Nephron (organoid): ENCODE results near the gene BRPF3.
"Not testable (repeated sequence)": the region's sequence is repeated elsewhere in the genome, so short reads cannot be mapped to it uniquely, and the experiment has no call there.

Experiments used
- H3K27ac Mint-ChIP-seq, 3 experiments: 2 replicates each; pipeline ENCODE4 v1.8.0; 2020; ENCODE audit warnings: mixed read lengths in 3 of 3, mild to moderate bottlenecking in 2 of 3, moderate library complexity in 1 of 3
- H3K27me3 Mint-ChIP-seq: 2 replicates; pipeline ENCODE4 v1.8.0; 2021; ENCODE audit warnings: low read depth, mild to moderate bottlenecking, moderate library complexity, mixed read lengths
- H3K36me3 Mint-ChIP-seq: 2 replicates; pipeline ENCODE4 v1.8.0; 2020; ENCODE audit warnings: low read depth, mixed read lengths
- H3K4me1 Mint-ChIP-seq: 2 replicates; pipeline ENCODE4 v1.8.0; 2020; ENCODE audit warnings: mixed read lengths
- H3K4me3 Mint-ChIP-seq, 3 experiments: 2 replicates each; pipeline ENCODE4 v1.8.0; 2020; ENCODE audit warnings: mild to moderate bottlenecking in 3 of 3, mixed read lengths in 3 of 3, moderate library complexity in 2 of 3
- H3K9me3 Mint-ChIP-seq: 2 replicates; pipeline ENCODE4 v1.8.0; 2020; ENCODE audit warnings: mixed read lengths
- CTCF ChIP-seq, 3 experiments: fragments of 200-600 bp; sonication (generic); IDR thresholded peaks; one replicate each; pipeline ENCODE4 v1.5.0; 2021; ENCODE audit warnings: antibody characterized with exemption in 3 of 3; ENCODE audit not compliant: unreplicated experiment in 3 of 3

Gene BRPF3

GRCh38 chr6:36210886-36211595 is 14.5 kb downstream of the BRPF3 start:
- H3K27me3 Mint-ChIP-seq, result no peaks in the 10 kb centered on the region
- no peak overlapping the region for H3K4me3 Mint-ChIP-seq
- H3K4me1 Mint-ChIP-seq, result no peaks in the 10 kb centered on the region
- TF ChIP-seq CTCF (IDR thresholded peaks at IDR 0.05; ENCODE audit: unreplicated experiment in 3 of 3), result no peak
- H3K9me3 Mint-ChIP-seq, result no peaks in the 10 kb centered on the region
- H3K27ac Mint-ChIP-seq, result no peak overlapping the region
- peaks cover 89% of the 10 kb centered on the region for H3K36me3 Mint-ChIP-seq

GRCh38 chr6:36216559-36216958 is 20.0 kb downstream of the BRPF3 start:
- H3K9me3 Mint-ChIP-seq, result no peaks in the 10 kb centered on the region
- TF ChIP-seq CTCF (IDR thresholded peaks at IDR 0.05; ENCODE audit: unreplicated experiment in 3 of 3), result no peak

DNA sequence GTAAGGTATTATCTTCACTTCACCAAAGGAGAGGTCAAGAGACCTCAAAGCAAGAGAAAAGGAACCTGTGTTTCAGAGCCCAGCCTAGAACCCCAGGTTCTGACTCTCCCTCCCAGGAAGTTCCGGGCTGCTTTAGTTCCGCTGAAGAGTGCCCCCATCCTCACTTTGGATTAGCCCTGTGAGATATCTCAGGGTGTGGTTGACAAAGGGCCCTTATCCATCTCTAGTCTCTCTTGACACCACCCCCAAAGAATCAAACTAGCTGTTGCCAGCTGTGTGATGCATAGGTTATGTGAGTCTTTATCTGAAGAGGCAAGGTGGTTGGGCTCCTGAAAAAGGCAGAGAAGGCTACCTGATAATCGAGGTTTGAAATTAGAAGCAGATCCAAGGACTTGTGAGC is 20.6 kb downstream of the BRPF3 start:
- Mint-ChIP-seq H3K9me3 (no peaks in the 10 kb centered on the region), H3K27me3 (no peaks in the 10 kb centered on the region), H3K4me1 (no peaks in the 10 kb centered on the region), H3K27ac (no peak overlapping the region), H3K36me3 (peaks cover 77% of the 10 kb centered on the region), H3K4me3 (no peak overlapping the region)
- TF ChIP-seq CTCF (IDR thresholded peaks at IDR 0.05; ENCODE audit: unreplicated experiment in 3 of 3), result no peak

More at GRCh38 chr6:36216559-36216958, 20.0 kb downstream of the BRPF3 start:
- Mint-ChIP-seq H3K4me1 (no peaks in the 10 kb centered on the region), H3K27ac (no peak overlapping the region), H3K27me3 (no peaks in the 10 kb centered on the region), H3K36me3 (peaks cover 80% of the 10 kb centered on the region), H3K4me3 (no peak overlapping the region)

- H3K9me3 Mint-ChIP-seq, result no peaks in the 10 kb centered on the region
- H3K27ac Mint-ChIP-seq, result no peak overlapping the region
- H3K4me3 Mint-ChIP-seq, result no peak overlapping the region
- H3K27me3 Mint-ChIP-seq, result no peaks in the 10 kb centered on the region
- peaks cover 80% of the 10 kb centered on the region for H3K36me3 Mint-ChIP-seq
- no peaks in the 10 kb centered on the region for H3K4me1 Mint-ChIP-seq
- no peak for TF ChIP-seq CTCF (IDR thresholded peaks at IDR 0.05; ENCODE audit: unreplicated experiment in 3 of 3)
These were observed 21.4 kb downstream of the BRPF3 start for GRCh38 chr6:36217946-36218345.

DNA sequence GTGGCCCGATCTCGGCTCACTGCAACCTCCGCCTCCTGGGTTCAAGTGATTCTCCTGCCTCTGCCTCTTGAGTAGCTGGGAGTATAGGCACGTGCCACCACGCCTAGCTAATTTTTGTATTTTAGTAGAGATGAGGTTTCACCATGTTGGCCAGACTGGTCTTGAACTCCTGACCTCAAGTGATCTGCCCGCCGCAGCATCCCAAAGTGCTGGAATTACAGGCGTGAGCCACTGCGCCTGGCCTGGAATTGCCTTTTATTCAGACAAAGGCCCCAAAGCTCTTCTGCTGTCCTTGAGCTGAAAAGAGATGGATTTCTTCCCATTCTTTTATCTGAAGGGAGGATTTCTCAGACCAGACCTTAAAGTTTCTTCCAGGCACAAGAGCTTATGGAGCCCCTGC is 22.0 kb downstream of the BRPF3 start:
- H3K36me3 Mint-ChIP-seq, result peaks cover 80% of the 10 kb centered on the region
- not testable (repeated sequence) for H3K4me1 Mint-ChIP-seq, H3K9me3 Mint-ChIP-seq, H3K27me3 Mint-ChIP-seq, H3K27ac Mint-ChIP-seq, H3K4me3 Mint-ChIP-seq

- no peak for TF ChIP-seq CTCF (IDR thresholded peaks at IDR 0.05; ENCODE audit: unreplicated experiment in 3 of 3)
- no peaks in the 10 kb centered on the region for H3K4me1 Mint-ChIP-seq
- peaks cover 75% of the 10 kb centered on the region for H3K36me3 Mint-ChIP-seq
- H3K4me3 Mint-ChIP-seq, result no peak overlapping the region
- H3K9me3 Mint-ChIP-seq, result no peaks in the 10 kb centered on the region
- H3K27me3 Mint-ChIP-seq, result no peaks in the 10 kb centered on the region
- no peak overlapping the region for H3K27ac Mint-ChIP-seq
These were observed 22.5 kb downstream of the BRPF3 start for GRCh38 chr6:36219081-36219480.
